ENCODE results near the gene OTX1. TPM values are rescaled to one million over a fixed set of nuclear protein-coding genes. Genes with fewer than 3 reads are reported as not detected.

The OTX1 gene
- polyA plus RNA-seq, 1 of the 3 experiments (the other 2 are of a cell fraction), result 0.20 TPM

GRCh38 chr2:63049970-63050333, 678 bp upstream of the OTX1 start:
- H3K9me2 ChIP-seq, result no peaks in the 10 kb centered on the region
- peak; percentile 69 for DNase-seq

GRCh38 chr2:63051042-63051794, 588 bp downstream of the OTX1 start:
- peak overlapping the region; percentile 94 for H2AFZ ChIP-seq (ENCODE audit: low read depth)
- peaks cover 6 to 19% of the 10 kb centered on the region in 2 experiments; a peak in 2 of 4 replicates for H3K4me1 ChIP-seq (ENCODE audit: control insufficient read depth in 1 of 2, insufficient read depth in 2 of 2, low read depth in 1 of 2, low read length in 1 of 2)
- TF ChIP-seq GABPA (IDR thresholded peaks at IDR 0.05; ENCODE audit: low read depth) (no peak), USF1 (IDR thresholded peaks at IDR 0.05; ENCODE audit: borderline replicate concordance, low read depth) (no peak), TEAD4 (IDR thresholded peaks at IDR 0.05; ENCODE audit: borderline replicate concordance, insufficient read depth) (no peak), MAX (IDR thresholded peaks at IDR 0.05; ENCODE audit: low read depth) (no peak), PBX3 (IDR thresholded peaks at IDR 0.05) (no peak), RFX5 (IDR thresholded peaks at IDR 0.05; ENCODE audit: low read length) (no peak), REST (IDR thresholded peaks at IDR 0.05; ENCODE audit: low read depth, low read length) (no peak), USF2 (IDR thresholded peaks at IDR 0.05; ENCODE audit: borderline replicate concordance, low read depth, low read length) (no peak), YY1 (IDR thresholded peaks at IDR 0.05; ENCODE audit: low read depth) (no peak), EZH2phosphoT487 (IDR thresholded peaks at IDR 0.05; ENCODE audit: borderline replicate concordance, low read depth) (no peak), EP300 (IDR thresholded peaks at IDR 0.05; ENCODE audit: borderline replicate concordance in 1 of 2, low read depth in 1 of 2, low read length in 1 of 2) (no peak), FOXM1 (IDR thresholded peaks at IDR 0.05; ENCODE audit: low read depth) (no peak), NRF1 (IDR thresholded peaks at IDR 0.05; ENCODE audit: low read depth, low read length) (no peak), GATA2 (CRISPR knock-in tag; IDR thresholded peaks at IDR 0.05) (no peak), FOSL2 (IDR thresholded peaks at IDR 0.05; ENCODE audit: borderline replicate concordance, low read depth) (no peak)
- CTCF ChIA-PET, result interaction anchor here (2.2 kb wide), 1 partner anchor 9 kb away, joined by 7 read pairs; no protein-coding TSS in a partner anchor
- H3K4me3 ChIP-seq (ENCODE audit: low read depth in 2 of 2, low read length in 1 of 2), result peak overlapping the region; percentile 59 to 74
- no peaks in the 10 kb centered on the region for H3K9me2 ChIP-seq
- H3K79me2 ChIP-seq (ENCODE audit: insufficient read depth), result no peaks in the 10 kb centered on the region
- H3K4me2 ChIP-seq, result peak overlapping the region; percentile 93
- WGBS (ENCODE audit: low lambda C conversion rate), result 15% methylated on average over 30 of the region's 42 CpGs
- H3K9me3 ChIP-seq, result no peaks in the 10 kb centered on the region
- H3K9ac ChIP-seq, result peak overlapping the region; percentile 52; the same call in 1 of the 2 replicates
- H4K20me1 ChIP-seq (ENCODE audit: insufficient read depth), result no peaks in the 10 kb centered on the region
- DNase-seq, result peak; percentile 45
- H3K27ac ChIP-seq (ENCODE audit: low read depth in 2 of 2, low read length in 1 of 2), result no peak overlapping the region
- no peaks in the 10 kb centered on the region for H3F3A ChIP-seq (replicated peaks; ENCODE audit: insufficient read depth)
- H3K36me3 ChIP-seq (replicated peaks in 1 of 2; ENCODE audit: control insufficient read depth in 1 of 2, insufficient read depth in 2 of 2, low read length in 1 of 2), result peaks cover 0 to under 1% of the 10 kb centered on the region in 2 experiments
- POLR2A ChIA-PET, result no interaction called here
- no peaks in the 10 kb centered on the region; the same call in 1 of the 2 replicates for H3K27me3 ChIP-seq (ENCODE audit: insufficient read depth)

More at GRCh38 chr2:63049970-63050333, 678 bp upstream of the OTX1 start:
- Histone ChIP-seq H3K9me3 (no peaks in the 10 kb centered on the region), H3K9ac (peak overlapping the region; percentile 60; the same call in 1 of the 2 replicates), H3K79me2 (ENCODE audit: insufficient read depth) (no peaks in the 10 kb centered on the region), H2AFZ (ENCODE audit: low read depth) (peak overlapping the region; percentile 85), H3K4me1 (ENCODE audit: control insufficient read depth in 1 of 2, insufficient read depth in 2 of 2, low read depth in 1 of 2, low read length in 1 of 2) (peaks cover 6 to 9% of the 10 kb centered on the region in 2 experiments; a peak in 2 of 4 replicates), H3K27ac (ENCODE audit: low read depth in 2 of 2, low read length in 1 of 2) (no peak overlapping the region), H4K20me1 (ENCODE audit: insufficient read depth) (no peaks in the 10 kb centered on the region), H3K27me3 (ENCODE audit: insufficient read depth) (no peaks in the 10 kb centered on the region; the same call in 1 of the 2 replicates), H3K4me2 (peak overlapping the region; percentile 99), H3K4me3 (ENCODE audit: low read depth in 2 of 2, low read length in 1 of 2) (peak overlapping the region; percentile 49 to 68), H3K36me3 (replicated peaks in 1 of 2; ENCODE audit: control insufficient read depth in 1 of 2, insufficient read depth in 2 of 2, low read length in 1 of 2) (peaks cover 0 to 13% of the 10 kb centered on the region in 2 experiments), H3F3A (replicated peaks; ENCODE audit: insufficient read depth) (no peaks in the 10 kb centered on the region)
- TF ChIP-seq RAD21 (IDR thresholded peaks at IDR 0.05; ENCODE audit: low read length), result no peak
- TF ChIP-seq TAF1 (IDR thresholded peaks at IDR 0.05; ENCODE audit: borderline replicate concordance, low read depth, low read length), result no peak
- TF ChIP-seq RXRA (IDR thresholded peaks at IDR 0.05; ENCODE audit: borderline replicate concordance, low read depth), result no peak
- no peak for TF ChIP-seq TEAD4 (IDR thresholded peaks at IDR 0.05; ENCODE audit: borderline replicate concordance, insufficient read depth)
- TF ChIP-seq JUND (IDR thresholded peaks at IDR 0.05), result no peak
- 4% methylated on average over 9 of the region's 31 CpGs for WGBS (ENCODE audit: low lambda C conversion rate)
- CTCF ChIA-PET, result interaction anchor here (2.2 kb wide), 1 partner anchor 10 kb away, joined by 7 read pairs; no protein-coding TSS in a partner anchor
- POLR2A ChIA-PET, result no interaction called here
